HCT116 (cell line): ENCODE measurements around the gene PLB1. TPM values are rescaled to one million over a fixed set of nuclear protein-coding genes. Genes with fewer than 3 reads are reported as not detected.

Source experiments
- ATAC-seq: fragments of 200-7000 bp; cut with Tn5 transposase; 2 replicates; pipeline ENCODE4 v1.9.1; 2020; ENCODE audit warnings: mild to moderate bottlenecking, moderate library complexity
- BruUV-seq: library from RNA; stranded (reverse); fragments of 400-500 nt; replicated peaks from 2 replicates; lab custom pipeline; 2021; lab: Mats Ljungman, UMichigan
- CTCF ChIA-PET: fragments of 300-600 bp; sonication (Branson Sonifier 250); formaldehyde crosslinking; loops from one replicate; lab custom pipeline; 2021; ENCODE audit warnings: antibody characterized with exemption; lab: Charles Lee
- POLR2A ChIA-PET: fragments of 300-600, 350-600 bp; sonication (Branson Sonifier 250); formaldehyde crosslinking; loops from one replicate; lab custom pipeline; 2021; ENCODE audit warnings: antibody characterized with exemption; lab: Charles Lee
- RAD21 ChIA-PET, 2 experiments: fragments of 300-600 bp; sonication (Branson Sonifier 250); formaldehyde crosslinking; loops; one replicate each; lab custom pipeline; 2023; ENCODE audit warnings: low total read pairs in 2 of 2; ENCODE audit not compliant: uncharacterized antibody in 2 of 2, unreplicated experiment in 2 of 2, low non-redundant PET in 1 of 2; lab: Charles Lee
- DNase-seq: peaks from one replicate; pipeline ENCODE4 v3.0.0-alpha.2; 2010; ENCODE audit warnings: low read depth, low spot score
- H2AFZ ChIP-seq: fragments of 200-600 bp; shearing (Covaris generic), sonication (generic); 2 replicates; pipeline ENCODE4 v1.6.1; 2017; ENCODE audit warnings: low read depth, mixed run types, mixed read lengths, antibody characterized with exemption, low read length; ENCODE audit not compliant: poor library complexity, severe bottlenecking
- H3K27ac ChIP-seq: 2 replicates; pipeline ENCODE4 v1.5.1; 2012; ENCODE audit warnings: low read depth, low read length
- H3K27me3 ChIP-seq: fragments of 200-600 bp; sonication (generic); 2 replicates; pipeline ENCODE4 v1.6.1; 2016; ENCODE audit warnings: mixed run types, low read length, mixed read lengths; ENCODE audit not compliant: insufficient read depth
- H3K36me3 ChIP-seq, 2 experiments: fragments of 200-500 bp in 1 of 2; fragments of 200-600 bp in 1 of 2; sonication (Bioruptor generic) in 1 of 2; sonication (generic) in 1 of 2; 2 replicates each; pipeline versions ENCODE4 v1.5.1 to v1.6.1; 2014 to 2016; ENCODE audit warnings: low read length in 2 of 2, inconsistent platforms in 1 of 2, mixed read lengths in 1 of 2, mixed run types in 1 of 2; ENCODE audit not compliant: insufficient read depth in 2 of 2, control insufficient read depth in 1 of 2
- H3K4me1 ChIP-seq, 2 experiments: fragments of 200-600 bp in 1 of 2; sonication (generic) in 1 of 2; 2 replicates each; pipeline versions ENCODE4 v1.5.1 to v1.6.1; 2012 to 2017; ENCODE audit warnings: low read length in 2 of 2, inconsistent platforms in 1 of 2, mild to moderate bottlenecking in 1 of 2, mixed read lengths in 1 of 2, mixed run types in 1 of 2, moderate library complexity in 1 of 2; ENCODE audit not compliant: insufficient read depth in 2 of 2, control insufficient read depth in 1 of 2
- H3K4me2 ChIP-seq: fragments of 200-600 bp; sonication (generic); 2 replicates; pipeline ENCODE4 v1.6.1; 2017; ENCODE audit warnings: mixed run types, low read length, mixed read lengths
- H3K4me3 ChIP-seq, 2 experiments: fragments of 200-600 bp in 1 of 2; sonication (generic) in 1 of 2; replicated peaks in 1 of 2; 2 replicates each; pipeline ENCODE4 v1.5.1; 2011 to 2016; ENCODE audit warnings: low read length in 2 of 2, control low read depth in 1 of 2, low read depth in 1 of 2, mild to moderate bottlenecking in 1 of 2, mixed read lengths in 1 of 2, mixed run types in 1 of 2
- H3K79me2 ChIP-seq: fragments of 200-600 bp; sonication (generic); 2 replicates; pipeline ENCODE4 v1.6.1; 2017; ENCODE audit warnings: mild to moderate bottlenecking, mixed run types, low read length, moderate library complexity, mixed read lengths; ENCODE audit not compliant: insufficient read depth
- H3K9ac ChIP-seq: fragments of 200-600 bp; sonication (generic); 2 replicates; pipeline ENCODE4 v1.6.1; 2016; ENCODE audit warnings: low read length, mixed read lengths
- H3K9me2 ChIP-seq: fragments of 200-600 bp; sonication (generic), shearing (Covaris generic); 2 replicates; pipeline ENCODE4 v1.6.1; 2017; ENCODE audit warnings: mixed run types, mild to moderate bottlenecking, moderate library complexity; ENCODE audit not compliant: insufficient read depth
- H3K9me3 ChIP-seq, 2 experiments: fragments of 200-500 bp in 1 of 2; fragments of 200-600 bp in 1 of 2; sonication (Bioruptor generic) in 1 of 2; sonication (generic) in 1 of 2; 2 replicates each; pipeline ENCODE4 v1.6.1; 2014 to 2017; ENCODE audit warnings: low read length in 2 of 2, mixed read lengths in 2 of 2, inconsistent platforms in 1 of 2, low read depth in 1 of 2, mild to moderate bottlenecking in 1 of 2, mixed run types in 1 of 2, moderate library complexity in 1 of 2; ENCODE audit not compliant: control insufficient read depth in 1 of 2, insufficient read depth in 1 of 2
- H4K20me1 ChIP-seq: fragments of 200-600 bp; sonication (generic), shearing (Covaris generic); 2 replicates; pipeline ENCODE4 v1.6.1; 2017; ENCODE audit warnings: mixed run types, mild to moderate bottlenecking, moderate library complexity; ENCODE audit not compliant: insufficient read depth
- ATF3 ChIP-seq: IDR thresholded peaks from 2 replicates; pipeline ENCODE4 v1.6.1; 2012
- CBX3 ChIP-seq: IDR thresholded peaks from 2 replicates; pipeline ENCODE4 v1.6.1; 2012; ENCODE audit warnings: low read depth
- CTCF ChIP-seq, 3 experiments: fragments of 200-600 bp in 1 of 3; sonication (generic) in 1 of 3; IDR thresholded peaks in 2 of 3; conservative IDR thresholded peaks in 1 of 3; 2 replicates each; pipeline ENCODE4 v1.5.1; 2012 to 2017; ENCODE audit warnings: low read depth in 2 of 3, low read length in 2 of 3, antibody characterized with exemption in 1 of 3, borderline replicate concordance in 1 of 3, control low read depth in 1 of 3, mild to moderate bottlenecking in 1 of 3, mixed read lengths in 1 of 3, mixed run types in 1 of 3, moderate library complexity in 1 of 3; ENCODE audit not compliant: insufficient read depth in 1 of 3
- EZH2 ChIP-seq: fragments of 200-600 bp; sonication (generic); IDR thresholded peaks from 2 replicates; pipeline ENCODE4 v1.6.1; 2017; ENCODE audit warnings: antibody characterized with exemption, mixed run types
- EZH2phosphoT487 ChIP-seq: fragments of 200-600 bp; IDR thresholded peaks from 2 replicates; pipeline ENCODE4 v1.6.1; 2018; ENCODE audit warnings: antibody characterized with exemption, borderline replicate concordance
- JUND ChIP-seq: IDR thresholded peaks from 2 replicates; pipeline ENCODE4 v1.6.1; 2012
- MAX ChIP-seq: IDR thresholded peaks from 2 replicates; pipeline ENCODE4 v1.6.1; 2012
- POLR2AphosphoS5 ChIP-seq: IDR thresholded peaks from 2 replicates; pipeline ENCODE4 v1.6.1; 2011; ENCODE audit warnings: mild to moderate bottlenecking, low read depth, low read length, moderate library complexity
- REST ChIP-seq: IDR thresholded peaks from 2 replicates; pipeline ENCODE4 v1.6.1; 2012; ENCODE audit warnings: low read depth
- intact Hi-C: fragments of 100-400 bp; cut with micrococcal nuclease; formaldehyde crosslinking; loops from 2 replicates; pipeline ENCODE4 v1.10.0; 2022
- total RNA-seq: library from RNA; stranded (reverse); gene quantifications from one replicate; pipeline ENCODE4 v1.2.1, GENCODE V29; 2021; ENCODE audit not compliant: unreplicated experiment

The PLB1 gene
- total RNA-seq, 1 experiment from 2014 or later = 0.49 TPM

- no peaks in the 10 kb centered on the region for H3K4me1 ChIP-seq
- H3K4me2 ChIP-seq = no peak overlapping the region
- H3K9ac ChIP-seq = no peak overlapping the region
- no peak for DNase-seq
- no peaks in the 10 kb centered on the region for H4K20me1 ChIP-seq
- intact Hi-C loops = no loop called here
- POLR2A ChIA-PET = no interaction called here
- no peaks in the 10 kb centered on the region; the same call in 1 of the 2 replicates for H3K27me3 ChIP-seq
- TF ChIP-seq MAX (no peak), EZH2phosphoT487 (no peak), ATF3 (no peak), REST (no peak), CTCF (IDR thresholded peaks at IDR 0.05 in 2 of 3, conservative IDR thresholded peaks at IDR 0.05 in 1 of 3; ENCODE audit: borderline replicate concordance in 1 of 3, insufficient read depth in 1 of 3, low read depth in 2 of 3, low read length in 2 of 3) (no peak), CBX3 (no peak), EZH2 (no peak), POLR2AphosphoS5 (no peak), JUND (no peak)
- TF ChIP-seq, all 23 proteins: peak for 0
- H3K79me2 ChIP-seq = no peaks in the 10 kb centered on the region
- no peaks in the 10 kb centered on the region for H3K9me2 ChIP-seq
- BruUV-seq = no TSS peak
- no peak for ATAC-seq
- H3K36me3 ChIP-seq = no peaks in the 10 kb centered on the region
- no peak overlapping the region for H2AFZ ChIP-seq
- H3K4me3 ChIP-seq = no peak overlapping the region
- ChIA-PET RAD21 (no interaction called here), CTCF (no interaction called here)
- H3K9me3 ChIP-seq = no peaks in the 10 kb centered on the region
- no peak overlapping the region for H3K27ac ChIP-seq
These were observed 37.3 kb downstream of the PLB1 start for GRCh38 chr2:28533044-28533680.
